GM23338 (cell line): ENCODE data around the gene FGF5. TPM values are rescaled to one million over a fixed set of nuclear protein-coding genes. Genes with fewer than 3 reads are reported as not detected.

Source experiments
- ATAC-seq: fragments of 200-7000 bp; cut with Tn5 transposase; 3 replicates; pipeline ENCODE4 v1.9.1; 2020
- DNase-seq: peaks from one replicate; pipeline ENCODE4 v3.0.0-alpha.2; 2015; ENCODE audit warnings: low spot score
- H2AFZ ChIP-seq: fragments of 200-600 bp; sonication (generic); 2 replicates; pipeline ENCODE4 v1.8.0; 2016; ENCODE audit warnings: antibody characterized with exemption, mild to moderate bottlenecking, moderate library complexity
- H3F3A ChIP-seq: fragments of 200-600 bp; sonication (generic); replicated peaks from 2 replicates; pipeline ENCODE4 v1.8.0; 2017; ENCODE audit warnings: antibody characterized with exemption, mixed run types, low read depth
- H3K27ac ChIP-seq: fragments of 200-600 bp; sonication (generic); 2 replicates; pipeline ENCODE4 v1.6.1; 2016; ENCODE audit warnings: low read depth
- H3K27me3 ChIP-seq: fragments of 200-600 bp; sonication (generic); 2 replicates; pipeline ENCODE4 v1.8.0; 2016; ENCODE audit warnings: mild to moderate bottlenecking, mixed run types, moderate library complexity; ENCODE audit not compliant: insufficient read depth
- H3K36me3 ChIP-seq: fragments of 200-600 bp; sonication (generic); 2 replicates; pipeline ENCODE4 v1.8.0; 2016; ENCODE audit warnings: mild to moderate bottlenecking; ENCODE audit not compliant: insufficient read depth
- H3K4me1 ChIP-seq: fragments of 200-600 bp; sonication (generic); 2 replicates; pipeline ENCODE4 v1.8.0; 2016; ENCODE audit warnings: mild to moderate bottlenecking, moderate library complexity; ENCODE audit not compliant: insufficient read depth
- H3K4me2 ChIP-seq: fragments of 200-600 bp; sonication (generic); 2 replicates; pipeline ENCODE4 v1.7.1; 2017; ENCODE audit warnings: mixed run types
- H3K4me3 ChIP-seq: fragments of 200-600 bp; sonication (generic); 2 replicates; pipeline ENCODE4 v1.6.1; 2016; ENCODE audit warnings: mixed run types
- H3K79me2 ChIP-seq: fragments of 200-600 bp; sonication (generic); replicated peaks from 2 replicates; pipeline ENCODE4 v1.8.0; 2017; ENCODE audit warnings: mild to moderate bottlenecking; ENCODE audit not compliant: insufficient read depth
- H3K9me2 ChIP-seq: fragments of 200-600 bp; sonication (generic); 2 replicates; pipeline ENCODE4 v1.8.0; 2017; ENCODE audit not compliant: insufficient read depth
- H4K20me1 ChIP-seq: fragments of 200-600 bp; sonication (generic); replicated peaks from 2 replicates; pipeline ENCODE4 v1.8.0; 2017; ENCODE audit warnings: mild to moderate bottlenecking; ENCODE audit not compliant: insufficient read depth
- H3K27ac Mint-ChIP-seq: 2 replicates; pipeline ENCODE4 v1.8.0; 2020; ENCODE audit warnings: inconsistent platforms, mild to moderate bottlenecking, moderate library complexity, mixed read lengths
- H3K27me3 Mint-ChIP-seq: 3 replicates; pipeline ENCODE4 v1.8.0; 2022; ENCODE audit warnings: low read depth, mild to moderate bottlenecking, moderate library complexity, mixed read lengths, inconsistent platforms; ENCODE audit not compliant: insufficient read depth, poor library complexity
- H3K36me3 Mint-ChIP-seq: 3 replicates; pipeline ENCODE4 v1.8.0; 2021; ENCODE audit warnings: low read depth, mild to moderate bottlenecking, inconsistent platforms, moderate library complexity, mixed read lengths
- H3K4me1 Mint-ChIP-seq: 3 replicates; pipeline ENCODE4 v1.8.0; 2020; ENCODE audit warnings: mild to moderate bottlenecking, inconsistent platforms, mixed read lengths
- H3K4me3 Mint-ChIP-seq: 3 replicates; pipeline ENCODE4 v1.8.0; 2021; ENCODE audit warnings: moderate library complexity, mild to moderate bottlenecking, inconsistent platforms, mixed read lengths
- H3K9me3 Mint-ChIP-seq: 3 replicates; pipeline ENCODE4 v1.8.0; 2020; ENCODE audit warnings: moderate library complexity, mild to moderate bottlenecking, inconsistent platforms, mixed read lengths
- CREB1 ChIP-seq: fragments of 250-450 bp; sonication (Bioruptor Pico); IDR thresholded peaks from 2 replicates; pipeline ENCODE4 v1.5.0; 2020; ENCODE audit warnings: low read depth, mild to moderate bottlenecking, moderate library complexity
- CTCF ChIP-seq, 2 experiments: fragments of 200-600 bp in 1 of 2; sonication (generic) in 1 of 2; conservative IDR thresholded peaks; 2 replicates each; pipeline versions ENCODE4 v1.5.1 to v1.6.1; 2016 to 2017; ENCODE audit warnings: antibody characterized with exemption in 2 of 2, low read depth in 2 of 2, mild to moderate bottlenecking in 2 of 2, moderate library complexity in 1 of 2
- ETS1 ChIP-seq: IDR thresholded peaks from 2 replicates; pipeline ENCODE4 v1.6.1; 2016; ENCODE audit warnings: antibody characterized with exemption
- EZH2 ChIP-seq: fragments of 200-600 bp; sonication (generic); IDR thresholded peaks from one replicate; pipeline ENCODE4 v1.8.0; 2017; ENCODE audit warnings: antibody characterized with exemption, mild to moderate bottlenecking, low read depth; ENCODE audit not compliant: unreplicated experiment
- EZH2phosphoT487 ChIP-seq: fragments of 200-600 bp; sonication (generic); IDR thresholded peaks from one replicate; pipeline ENCODE4 v1.8.1; 2018; ENCODE audit warnings: antibody characterized with exemption; ENCODE audit not compliant: unreplicated experiment
- NANOG ChIP-seq: IDR thresholded peaks from 2 replicates; pipeline ENCODE4 v1.6.1; 2016; ENCODE audit warnings: antibody characterized with exemption, borderline replicate concordance
- REST ChIP-seq: IDR thresholded peaks from one replicate; pipeline ENCODE4 v1.6.1; 2018; ENCODE audit warnings: antibody characterized with exemption; ENCODE audit not compliant: unreplicated experiment
- ZNF114 ChIP-seq: fragments of 250-450 bp; sonication (Bioruptor Pico); IDR thresholded peaks from 2 replicates; pipeline ENCODE4 v1.5.0; 2020; ENCODE audit warnings: mild to moderate bottlenecking, moderate library complexity
- ZNF331 ChIP-seq: fragments of 250-450 bp; sonication (Bioruptor Pico); IDR thresholded peaks from 2 replicates; pipeline ENCODE4 v1.5.0; 2020; ENCODE audit warnings: low read depth, mild to moderate bottlenecking, moderate library complexity
- ZNF462 ChIP-seq: fragments of 250-450 bp; sonication (Bioruptor Pico); IDR thresholded peaks from 2 replicates; pipeline ENCODE4 v1.5.0; 2020; ENCODE audit warnings: mild to moderate bottlenecking, moderate library complexity
- polyA plus RNA-seq: library from polyadenylated mRNA; unstranded; fragments of >200 nt; fragmentation: Nextera tagmentation; extraction: Ambion mirVana; gene quantifications from 2 replicates; pipeline ENCODE4 v1.2.1, GENCODE V29; 2016
- total RNA-seq: library from RNA; depleted of rRNA; stranded (reverse); fragments of >200 nt; shearing (Covaris generic); gene quantifications from 2 replicates; pipeline ENCODE4 v1.2.3, GENCODE V29; 2014

FGF5 gene
- total and polyA plus RNA-seq, 2 experiments from 2014 or later: not detected

GRCh38 chr4:80229128-80229527, 37.3 kb upstream of the FGF5 start:
- H2AFZ ChIP-seq: no peak overlapping the region
- H4K20me1 ChIP-seq: no peaks in the 10 kb centered on the region
- no peaks in the 10 kb centered on the region for H3K27me3 Mint-ChIP-seq
- H3K36me3 ChIP-seq: no peaks in the 10 kb centered on the region
- no peak overlapping the region for H3K27ac ChIP-seq
- H3K4me3 ChIP-seq: no peak overlapping the region
- no peak overlapping the region for H3K27ac Mint-ChIP-seq
- no peaks in the 10 kb centered on the region for H3K9me2 ChIP-seq
- no peaks in the 10 kb centered on the region for H3K4me1 ChIP-seq
- DNase-seq: no peak
- no peaks in the 10 kb centered on the region for H3K27me3 ChIP-seq
- no peaks in the 10 kb centered on the region for H3K9me3 Mint-ChIP-seq
- H3F3A ChIP-seq: no peaks in the 10 kb centered on the region
- no peaks in the 10 kb centered on the region; the same call in 2 of the 3 replicates for H3K4me1 Mint-ChIP-seq
- no peak for TF ChIP-seq REST
- TF ChIP-seq EZH2: no peak
- TF ChIP-seq CREB1: no peak
- no peak for TF ChIP-seq ZNF114 (CRISPR knock-in tag)
- TF ChIP-seq ZNF331 (CRISPR knock-in tag): no peak
- no peak for TF ChIP-seq CTCF (conservative IDR thresholded peaks at IDR 0.05; ENCODE audit: low read depth in 2 of 2)
- no peak for TF ChIP-seq ZNF462 (CRISPR knock-in tag)
- no peak for TF ChIP-seq EZH2phosphoT487
- no peak for TF ChIP-seq ETS1
- no peak for TF ChIP-seq NANOG
- H3K4me3 Mint-ChIP-seq: no peak overlapping the region
- H3K4me2 ChIP-seq: no peak overlapping the region
- no peak for ATAC-seq
- H3K79me2 ChIP-seq: no peaks in the 10 kb centered on the region
- no peaks in the 10 kb centered on the region for H3K36me3 Mint-ChIP-seq
